Measurements from ENCODE around the gene CABP7.
"Not testable (repeated sequence)": the region's sequence is repeated elsewhere in the genome, so short reads cannot be mapped to it uniquely, and the experiment has no call there.

- TF ChIP-seq CTCF (IDR thresholded peaks at IDR 0.05 in 2 of 3, conservative IDR thresholded peaks at IDR 0.05 in 1 of 3; ENCODE audit: borderline replicate concordance in 1 of 3, insufficient read depth in 1 of 3, low read depth in 2 of 3, low read length in 2 of 3); EGR1 (IDR thresholded peaks at IDR 0.05; ENCODE audit: low read depth); POLR2AphosphoS5 (IDR thresholded peaks at IDR 0.05; ENCODE audit: low read depth, low read length); EZH2 (IDR thresholded peaks at IDR 0.05); JUND (IDR thresholded peaks at IDR 0.05); EZH2phosphoT487 (IDR thresholded peaks at IDR 0.05; ENCODE audit: borderline replicate concordance); POLR2A (IDR thresholded peaks at IDR 0.05; ENCODE audit: borderline replicate concordance, extremely low read depth, insufficient read depth, insufficient read length); REST (IDR thresholded peaks at IDR 0.05; ENCODE audit: low read depth); RAD21 (IDR thresholded peaks at IDR 0.05; ENCODE audit: low read depth); ZNF274 (IDR thresholded peaks at IDR 0.05; ENCODE audit: low read depth, low read length): not testable (repeated sequence)
These were observed 35.0 kb downstream of the CABP7 start for GRCh38 chr22:29754658-29755395.
